Measurements from ENCODE around the gene DDAH1.

The DDAH1 gene

GRCh38 chr1:85274969-85275453 lies 189.9 kb downstream of the DDAH1 start:
- DNase-seq (ENCODE audit: low read depth) = no peak

- no peak for DNase-seq (ENCODE audit: low read depth)
These were observed 191.6 kb downstream of the DDAH1 start for GRCh38 chr1:85273397-85273796.

GRCh38 chr1:85268801-85269585 lies 196.0 kb downstream of the DDAH1 start:
- DNase-seq (ENCODE audit: low read depth) = no peak

Data from activated T-cell treated with anti-CD3 and anti-CD28 coated beads for 24 hours (primary cell).